PFSK-1 (cell line): Measurements from ENCODE around the gene ZCWPW1.

Experiments
- FOXP2 ChIP-seq: optimal IDR thresholded peaks from 2 replicates; pipeline ENCODE3; 2011; ENCODE audit warnings: borderline replicate concordance, control low read depth, inconsistent platforms; ENCODE audit not compliant: insufficient read depth; ENCODE audit errors: extremely low read length, extremely low read depth
- POLR2AphosphoS5 ChIP-seq: IDR thresholded peaks from 2 replicates; pipeline ENCODE4 v1.6.1; 2012; ENCODE audit warnings: low read depth, mild to moderate bottlenecking, control low read depth, low read length, moderate library complexity
- SIN3A ChIP-seq: IDR thresholded peaks from 2 replicates; pipeline ENCODE4 v1.6.1; 2012; ENCODE audit warnings: mild to moderate bottlenecking, low read length, moderate library complexity, borderline replicate concordance; ENCODE audit not compliant: insufficient read depth
- TAF1 ChIP-seq: IDR thresholded peaks from 2 replicates; pipeline ENCODE4 v1.6.1; 2012; ENCODE audit warnings: low read length, control low read depth, borderline replicate concordance; ENCODE audit not compliant: insufficient read depth
- TF ChIP-seq, protein P1 (sequence below), 2 experiments: IDR thresholded peaks; 2 replicates each; pipeline versions ENCODE4 v1.6.1 to v1.8.0; 2011 to 2012; ENCODE audit warnings: low read depth in 2 of 2, low read length in 2 of 2, control low read depth in 1 of 2, inconsistent platforms in 1 of 2, mild to moderate bottlenecking in 1 of 2, moderate library complexity in 1 of 2; ENCODE audit not compliant: insufficient read depth in 1 of 2

The ZCWPW1 gene

GRCh38 chr7:100465299-100465698 lies 36.8 kb upstream of the ZCWPW1 start:
- TF ChIP-seq POLR2AphosphoS5 (no peak), SIN3A (no peak), TAF1 (no peak), FOXP2 (no peak)
- TF ChIP-seq, protein P1, sequence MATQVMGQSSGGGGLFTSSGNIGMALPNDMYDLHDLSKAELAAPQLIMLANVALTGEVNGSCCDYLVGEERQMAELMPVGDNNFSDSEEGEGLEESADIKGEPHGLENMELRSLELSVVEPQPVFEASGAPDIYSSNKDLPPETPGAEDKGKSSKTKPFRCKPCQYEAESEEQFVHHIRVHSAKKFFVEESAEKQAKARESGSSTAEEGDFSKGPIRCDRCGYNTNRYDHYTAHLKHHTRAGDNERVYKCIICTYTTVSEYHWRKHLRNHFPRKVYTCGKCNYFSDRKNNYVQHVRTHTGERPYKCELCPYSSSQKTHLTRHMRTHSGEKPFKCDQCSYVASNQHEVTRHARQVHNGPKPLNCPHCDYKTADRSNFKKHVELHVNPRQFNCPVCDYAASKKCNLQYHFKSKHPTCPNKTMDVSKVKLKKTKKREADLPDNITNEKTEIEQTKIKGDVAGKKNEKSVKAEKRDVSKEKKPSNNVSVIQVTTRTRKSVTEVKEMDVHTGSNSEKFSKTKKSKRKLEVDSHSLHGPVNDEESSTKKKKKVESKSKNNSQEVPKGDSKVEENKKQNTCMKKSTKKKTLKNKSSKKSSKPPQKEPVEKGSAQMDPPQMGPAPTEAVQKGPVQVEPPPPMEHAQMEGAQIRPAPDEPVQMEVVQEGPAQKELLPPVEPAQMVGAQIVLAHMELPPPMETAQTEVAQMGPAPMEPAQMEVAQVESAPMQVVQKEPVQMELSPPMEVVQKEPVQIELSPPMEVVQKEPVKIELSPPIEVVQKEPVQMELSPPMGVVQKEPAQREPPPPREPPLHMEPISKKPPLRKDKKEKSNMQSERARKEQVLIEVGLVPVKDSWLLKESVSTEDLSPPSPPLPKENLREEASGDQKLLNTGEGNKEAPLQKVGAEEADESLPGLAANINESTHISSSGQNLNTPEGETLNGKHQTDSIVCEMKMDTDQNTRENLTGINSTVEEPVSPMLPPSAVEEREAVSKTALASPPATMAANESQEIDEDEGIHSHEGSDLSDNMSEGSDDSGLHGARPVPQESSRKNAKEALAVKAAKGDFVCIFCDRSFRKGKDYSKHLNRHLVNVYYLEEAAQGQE (IDR thresholded peaks at IDR 0.05; ENCODE audit: insufficient read depth in 1 of 2, low read depth in 2 of 2, low read length in 2 of 2): no peak

DNA sequence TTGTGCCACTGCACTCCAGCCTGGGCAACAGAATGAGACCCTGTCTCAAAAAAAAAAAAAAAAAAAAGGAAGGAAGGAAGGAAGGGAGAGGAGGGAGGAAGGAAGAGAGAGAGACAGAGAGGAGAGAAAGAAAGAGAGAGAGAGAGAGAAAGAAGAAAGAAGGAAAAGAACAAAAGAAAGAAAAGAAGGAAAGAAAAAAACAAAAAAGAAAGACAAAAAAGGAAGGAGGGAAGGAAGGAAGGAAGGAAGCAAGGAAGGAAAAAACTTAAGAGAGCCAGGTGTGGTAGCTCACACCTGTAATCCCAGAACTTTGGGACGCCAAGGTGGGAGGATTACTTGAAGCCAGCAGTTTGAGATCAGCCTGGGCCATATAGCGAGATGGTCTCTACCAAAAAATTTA lies 36.3 kb upstream of the ZCWPW1 start:
- no peak for TF ChIP-seq FOXP2
- TF ChIP-seq TAF1: no peak
- TF ChIP-seq POLR2AphosphoS5: no peak
- TF ChIP-seq, protein P1 (IDR thresholded peaks at IDR 0.05; ENCODE audit: insufficient read depth in 1 of 2, low read depth in 2 of 2, low read length in 2 of 2): no peak
- no peak for TF ChIP-seq SIN3A

DNA sequence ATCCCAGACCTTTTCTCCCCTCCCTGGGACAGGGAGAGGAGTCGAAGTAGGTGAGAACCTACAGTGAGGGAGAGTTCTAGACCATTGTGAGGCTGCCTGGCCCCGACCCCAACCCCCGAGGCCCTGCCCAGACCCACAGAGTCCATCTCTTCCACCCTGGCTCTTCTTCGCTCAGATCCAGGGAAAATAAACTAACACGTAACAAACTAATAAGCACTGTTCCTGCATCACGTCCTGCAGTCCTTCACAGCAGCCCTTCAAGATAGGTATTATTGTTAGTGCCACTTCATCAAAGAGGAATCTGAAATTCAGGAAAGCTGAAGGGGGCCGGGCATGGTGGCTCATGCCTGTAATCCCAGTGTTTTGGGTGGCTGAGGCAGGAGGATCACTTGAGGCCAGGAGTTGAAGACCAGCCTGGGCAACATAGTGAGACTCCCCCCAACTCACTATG lies 35.7 kb upstream of the ZCWPW1 start, which contains the start of gene SPACDR:
TSS of gene SPACDR (minus strand) at position 51 of the 451 bp plus-strand sequence. CDS start 235 bp downstream, outside the sequence.
- TF ChIP-seq, protein P1 (IDR thresholded peaks at IDR 0.05; ENCODE audit: insufficient read depth in 1 of 2, low read depth in 2 of 2, low read length in 2 of 2): no peak
- no peak for TF ChIP-seq SIN3A
- no peak for TF ChIP-seq TAF1
- TF ChIP-seq POLR2AphosphoS5: no peak
- TF ChIP-seq FOXP2: no peak

DNA sequence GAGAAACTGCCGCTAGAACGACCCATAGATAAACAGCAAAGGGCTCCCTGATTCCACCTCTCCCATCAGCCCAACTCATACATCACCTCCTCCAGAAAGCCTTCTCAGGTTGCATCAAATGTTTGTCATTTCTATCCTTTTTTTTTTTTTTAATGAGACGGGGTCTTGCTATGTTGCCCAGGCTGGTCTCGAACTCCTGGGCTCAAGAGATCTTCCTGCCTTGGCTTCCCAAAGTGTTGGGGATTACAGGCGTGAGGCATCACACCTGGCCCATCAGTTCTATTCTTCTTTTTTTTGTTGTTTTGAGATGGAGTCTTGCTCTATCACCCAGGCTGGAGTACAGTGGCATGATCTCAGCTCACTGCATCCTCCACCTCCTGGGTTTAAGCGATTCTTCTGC lies 28.5 kb upstream of the ZCWPW1 start:
- TF ChIP-seq FOXP2: no peak
- TF ChIP-seq POLR2AphosphoS5: no peak
- TF ChIP-seq TAF1: no peak
- TF ChIP-seq, protein P1 (IDR thresholded peaks at IDR 0.05; ENCODE audit: insufficient read depth in 1 of 2, low read depth in 2 of 2, low read length in 2 of 2): no peak
- no peak for TF ChIP-seq SIN3A

- TF ChIP-seq, protein P1 (IDR thresholded peaks at IDR 0.05; ENCODE audit: insufficient read depth in 1 of 2, low read depth in 2 of 2, low read length in 2 of 2): no peak
- TF ChIP-seq SIN3A (no peak), FOXP2 (no peak), POLR2AphosphoS5 (no peak), TAF1 (no peak)
Observed at GRCh38 chr7:100456562-100456961, 28.1 kb upstream of the ZCWPW1 start.
